Measurements from ENCODE around the gene ZC3H12A. TPM values are rescaled to one million over a fixed set of nuclear protein-coding genes. Genes with fewer than 3 reads are reported as not detected.

The ZC3H12A gene
- total RNA-seq, 1 donor from 2014 or later: 11.3 TPM

GRCh38 chr1:37446874-37447273, 27.5 kb upstream of the ZC3H12A start:
- no peak for TF ChIP-seq CTCF (IDR thresholded peaks at IDR 0.05)
- H3K27ac Mint-ChIP-seq (ENCODE audit: unreplicated experiment): no peak overlapping the region
- no peak for DNase-seq (ENCODE audit: extremely low spot score, unreplicated experiment)
- no peak overlapping the region for H3K4me3 Mint-ChIP-seq (ENCODE audit: unreplicated experiment)
- no peaks in the 10 kb centered on the region for H3K9me3 Mint-ChIP-seq (ENCODE audit: unreplicated experiment)
- H3K36me3 Mint-ChIP-seq (ENCODE audit: unreplicated experiment): no peaks in the 10 kb centered on the region
- H3K27me3 Mint-ChIP-seq (ENCODE audit: unreplicated experiment): peaks cover 32% of the 10 kb centered on the region
- H3K4me1 Mint-ChIP-seq (ENCODE audit: unreplicated experiment): no peaks in the 10 kb centered on the region

- Mint-ChIP-seq H3K36me3 (ENCODE audit: unreplicated experiment) (no peaks in the 10 kb centered on the region), H3K27ac (ENCODE audit: unreplicated experiment) (no peak overlapping the region), H3K9me3 (ENCODE audit: unreplicated experiment) (no peaks in the 10 kb centered on the region), H3K4me3 (ENCODE audit: unreplicated experiment) (no peak overlapping the region), H3K27me3 (ENCODE audit: unreplicated experiment) (peaks cover 19% of the 10 kb centered on the region), H3K4me1 (ENCODE audit: unreplicated experiment) (no peaks in the 10 kb centered on the region)
- TF ChIP-seq CTCF (IDR thresholded peaks at IDR 0.05): no peak
- no peak for DNase-seq (ENCODE audit: extremely low spot score, unreplicated experiment)
These were observed 26.2 kb upstream of the ZC3H12A start for GRCh38 chr1:37448185-37448584.

GRCh38 chr1:37448691-37449417, 25.5 kb upstream of the ZC3H12A start:
- Mint-ChIP-seq H3K4me3 (ENCODE audit: unreplicated experiment) (no peak overlapping the region), H3K27me3 (ENCODE audit: unreplicated experiment) (peaks cover 15% of the 10 kb centered on the region), H3K4me1 (ENCODE audit: unreplicated experiment) (no peaks in the 10 kb centered on the region), H3K27ac (ENCODE audit: unreplicated experiment) (no peak overlapping the region), H3K36me3 (ENCODE audit: unreplicated experiment) (no peaks in the 10 kb centered on the region), H3K9me3 (ENCODE audit: unreplicated experiment) (no peaks in the 10 kb centered on the region)
- no peak for TF ChIP-seq CTCF (IDR thresholded peaks at IDR 0.05)
- no peak for DNase-seq (ENCODE audit: extremely low spot score, unreplicated experiment)

- DNase-seq (ENCODE audit: extremely low spot score, unreplicated experiment): no peak
- Mint-ChIP-seq H3K9me3 (ENCODE audit: unreplicated experiment) (no peaks in the 10 kb centered on the region), H3K27ac (ENCODE audit: unreplicated experiment) (no peak overlapping the region), H3K36me3 (ENCODE audit: unreplicated experiment) (no peaks in the 10 kb centered on the region), H3K4me3 (ENCODE audit: unreplicated experiment) (no peak overlapping the region), H3K4me1 (ENCODE audit: unreplicated experiment) (peaks cover 2% of the 10 kb centered on the region), H3K27me3 (ENCODE audit: unreplicated experiment) (peaks cover 12% of the 10 kb centered on the region)
- no peak for TF ChIP-seq CTCF (IDR thresholded peaks at IDR 0.05)
These were observed 24.4 kb upstream of the ZC3H12A start for GRCh38 chr1:37449936-37450335.

GRCh38 chr1:37452416-37452815, 22.0 kb upstream of the ZC3H12A start:
- no peak for DNase-seq (ENCODE audit: extremely low spot score, unreplicated experiment)
- Mint-ChIP-seq H3K4me3 (ENCODE audit: unreplicated experiment) (no peak overlapping the region), H3K4me1 (ENCODE audit: unreplicated experiment) (peaks cover 5% of the 10 kb centered on the region), H3K36me3 (ENCODE audit: unreplicated experiment) (no peaks in the 10 kb centered on the region), H3K27ac (ENCODE audit: unreplicated experiment) (no peak overlapping the region), H3K27me3 (ENCODE audit: unreplicated experiment) (no peaks in the 10 kb centered on the region), H3K9me3 (ENCODE audit: unreplicated experiment) (no peaks in the 10 kb centered on the region)
- no peak for TF ChIP-seq CTCF (IDR thresholded peaks at IDR 0.05)

All from osteocyte (in vitro differentiated cells).